Nucleus accumbens (tissue), 56 donors: ENCODE data around the gene COL27A1.

Source experiments
- DNase-seq, 56 donors: peaks; one replicate each; lab custom pipeline; 2025; lab: John Stamatoyannopoulos, UW

The COL27A1 gene

GRCh38 chr9:114216976-114217375 lies 61.6 kb downstream of the COL27A1 start:
- DNase-seq: no peak

DNA sequence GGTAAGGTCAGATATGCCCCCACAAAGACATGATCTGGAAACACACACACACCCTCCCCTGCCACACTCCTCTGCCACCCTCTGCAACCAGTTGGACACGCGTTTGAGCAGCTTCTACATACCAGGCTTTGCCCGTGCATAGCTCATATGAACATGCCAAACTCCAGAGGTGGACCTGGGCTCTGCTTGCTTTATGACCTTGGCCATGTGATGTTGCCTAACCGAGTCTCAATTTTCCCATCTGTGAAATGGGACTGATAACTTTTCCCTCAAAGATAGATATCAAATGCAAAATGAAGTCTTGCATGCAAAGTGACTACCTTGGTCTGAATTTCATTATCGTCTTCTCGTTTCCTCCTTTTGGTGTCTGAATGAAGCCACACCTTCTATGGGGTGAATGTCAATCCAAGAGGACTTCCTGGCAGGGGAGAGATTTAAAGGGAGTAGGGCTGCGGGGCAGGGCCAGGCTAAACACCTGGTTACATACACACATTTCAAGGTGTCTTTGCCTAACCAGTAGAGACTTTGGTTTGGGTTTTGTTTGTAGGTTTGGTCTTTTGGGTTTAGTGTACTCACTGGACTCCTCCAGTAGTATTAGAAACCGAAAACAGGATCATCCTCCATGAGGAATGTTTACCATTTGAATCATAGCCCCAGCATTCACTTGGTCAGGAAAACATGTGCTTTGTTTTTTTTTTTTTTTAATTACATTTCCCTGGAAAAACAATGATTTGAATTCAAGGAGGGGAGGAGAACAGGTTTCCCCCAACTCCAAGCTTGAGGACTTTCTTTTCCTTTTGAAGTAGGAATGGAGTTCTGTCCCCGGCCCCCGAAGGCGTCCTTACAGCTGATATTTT lies 63.2 kb downstream of the COL27A1 start:
- no peak for DNase-seq

- no peak for DNase-seq
Measured at GRCh38 chr9:114220061-114220541, 64.8 kb downstream of the COL27A1 start.

DNA sequence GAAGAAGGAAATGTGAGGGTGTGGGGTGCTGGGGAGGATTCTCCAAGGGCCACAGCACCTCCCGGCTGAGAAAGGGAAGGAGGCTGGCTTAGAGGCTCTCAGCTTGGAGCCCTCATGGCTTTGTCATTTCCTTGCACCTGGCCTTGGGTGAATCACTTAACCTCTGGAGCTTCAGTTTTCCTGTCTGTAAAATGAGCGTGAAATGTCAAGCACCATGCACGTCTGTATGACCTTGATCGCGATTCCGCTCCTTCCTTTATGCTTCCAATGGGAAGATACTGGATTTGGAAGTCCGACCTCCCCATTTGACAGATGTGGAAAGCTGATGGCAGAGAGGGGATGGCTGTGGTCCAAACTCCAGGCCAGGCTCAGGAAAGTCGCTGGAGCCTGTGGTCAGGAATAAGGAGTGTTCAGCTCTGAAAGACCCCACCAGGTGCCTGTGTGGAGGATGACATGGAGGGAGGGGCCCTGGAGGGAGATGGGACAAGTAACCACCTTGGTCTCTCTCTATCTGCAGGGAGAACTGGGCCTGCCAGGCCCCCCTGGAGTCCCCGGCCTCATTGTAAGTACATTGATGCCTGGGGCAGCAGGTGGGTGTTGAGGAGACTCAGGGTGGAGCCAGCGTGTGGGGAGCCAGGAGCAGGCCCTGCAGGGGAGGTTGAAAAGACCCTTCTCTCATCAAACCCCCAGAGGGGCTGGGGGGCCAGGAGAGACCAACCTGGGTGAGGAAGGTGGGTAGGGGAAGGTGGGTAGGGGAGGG lies 66.5 kb downstream of the COL27A1 start:
- no peak for DNase-seq

DNA sequence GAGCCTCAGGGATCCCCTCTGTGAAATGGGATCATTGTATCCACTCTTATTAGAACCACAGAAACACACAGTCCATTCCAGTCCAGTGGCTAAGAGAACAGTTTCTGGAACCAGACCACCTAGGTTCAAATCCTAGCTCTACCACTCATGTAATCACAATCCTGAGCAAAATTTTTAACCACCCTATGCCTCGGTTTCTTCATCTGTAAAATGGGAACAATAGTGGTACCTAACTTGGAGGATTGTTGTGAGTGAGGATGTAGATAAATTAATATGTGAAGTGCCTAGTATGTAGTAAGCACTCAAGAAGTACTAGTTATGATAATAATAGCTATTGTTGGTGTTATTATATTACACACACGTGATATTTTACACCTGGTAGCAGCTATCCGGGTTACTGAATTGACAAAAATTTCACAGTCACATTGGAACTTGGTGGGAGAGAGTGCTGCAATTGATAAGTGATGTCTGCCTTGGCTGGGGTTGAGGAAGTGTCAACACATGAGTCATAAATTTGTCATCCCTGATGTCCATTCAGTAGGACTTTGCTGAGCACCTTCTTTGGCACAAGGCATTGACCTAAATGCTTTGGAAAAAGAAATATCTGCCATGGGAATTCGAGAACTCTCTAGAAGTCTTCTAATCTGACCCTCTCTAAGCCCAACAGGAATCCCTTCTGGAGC lies 68.4 kb downstream of the COL27A1 start:
- no peak for DNase-seq

DNA sequence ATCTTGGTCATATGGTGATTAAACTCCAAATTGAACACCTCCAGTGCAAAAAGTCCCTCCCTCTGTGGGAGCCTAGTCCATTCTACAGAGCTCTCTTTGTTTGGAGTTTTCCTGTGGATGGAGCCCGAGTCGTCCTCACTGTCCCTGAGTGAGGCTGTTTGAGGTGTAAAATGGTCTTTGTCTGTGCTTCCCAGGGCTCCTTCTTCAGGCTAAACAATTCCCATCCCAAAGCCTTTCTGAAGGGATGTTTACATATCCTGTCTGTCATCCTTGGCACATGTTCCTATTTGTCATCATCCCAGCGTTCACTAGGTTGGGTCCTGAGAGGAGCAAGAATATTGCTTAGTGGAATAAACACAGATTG lies 68.9 kb downstream of the COL27A1 start:
- no peak for DNase-seq

DNA sequence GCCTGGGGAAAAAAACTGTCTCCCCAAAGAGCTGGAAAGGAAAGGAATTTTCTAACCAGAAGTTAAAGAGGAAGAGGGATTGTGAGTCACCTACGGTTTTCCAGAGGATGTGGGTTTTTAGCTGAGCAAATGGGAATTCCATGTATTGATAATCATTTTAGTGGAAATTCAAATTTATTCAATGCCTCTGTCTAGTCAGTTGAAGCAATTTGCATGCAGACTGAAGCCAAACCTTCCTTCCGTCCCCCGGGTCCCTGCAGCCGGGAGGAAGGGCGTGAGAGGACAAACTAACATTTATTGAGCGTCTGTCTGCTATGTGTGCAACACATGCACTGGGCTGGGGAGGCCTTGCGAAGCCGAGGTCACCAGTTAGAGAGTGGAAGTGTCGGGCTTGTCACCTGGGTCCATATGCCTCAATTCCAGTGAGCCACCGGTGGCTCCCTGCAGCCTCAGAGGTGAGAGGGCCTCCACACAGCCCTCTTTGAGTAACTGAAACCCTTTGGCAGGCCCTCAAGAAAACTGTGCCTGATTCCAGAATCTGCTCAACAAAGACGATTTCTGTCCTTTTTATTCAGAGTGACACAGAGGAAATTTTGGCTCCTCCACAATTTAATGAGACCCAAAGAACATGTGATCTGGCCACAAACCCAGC lies 70.3 kb downstream of the COL27A1 start:
- DNase-seq: no peak

DNA sequence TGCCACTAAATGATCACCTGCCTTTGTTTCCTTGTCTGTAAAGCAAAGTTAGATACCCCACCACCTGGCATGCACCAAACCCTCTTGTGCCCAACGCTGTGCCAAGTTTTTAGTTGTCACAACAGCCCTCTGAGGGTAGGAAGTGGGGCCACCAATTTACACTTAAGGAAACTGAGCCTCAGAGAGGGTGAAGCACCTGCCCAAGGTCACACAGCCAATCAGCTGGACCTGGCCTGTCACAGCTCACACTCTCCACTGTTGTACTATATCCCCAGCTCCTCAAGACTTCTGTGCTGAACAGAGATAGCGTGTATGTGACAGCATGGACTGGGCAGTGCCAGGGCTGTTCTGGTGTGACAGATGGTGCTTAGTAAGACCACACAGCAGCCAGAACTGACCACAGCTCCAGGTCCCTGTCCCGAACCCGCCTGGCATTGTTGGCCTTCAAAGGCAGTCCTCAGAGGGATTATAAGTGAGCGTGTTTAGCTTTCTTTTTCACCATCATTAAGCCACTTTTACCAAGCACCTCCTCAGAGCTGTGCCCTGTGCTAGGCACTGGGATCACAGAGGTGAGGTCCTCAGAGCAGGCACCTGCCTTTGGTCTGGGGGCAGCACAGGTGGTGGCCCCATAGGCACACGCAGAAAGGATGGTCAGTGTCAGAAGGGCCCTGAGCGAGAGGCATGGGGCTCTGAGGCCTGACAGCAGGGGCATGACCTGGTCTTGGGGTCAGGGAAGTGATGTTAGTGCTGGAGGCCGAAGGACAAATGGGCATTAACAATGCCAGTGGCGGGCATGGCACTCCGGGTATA lies 71.1 kb downstream of the COL27A1 start:
- DNase-seq: no peak

DNA sequence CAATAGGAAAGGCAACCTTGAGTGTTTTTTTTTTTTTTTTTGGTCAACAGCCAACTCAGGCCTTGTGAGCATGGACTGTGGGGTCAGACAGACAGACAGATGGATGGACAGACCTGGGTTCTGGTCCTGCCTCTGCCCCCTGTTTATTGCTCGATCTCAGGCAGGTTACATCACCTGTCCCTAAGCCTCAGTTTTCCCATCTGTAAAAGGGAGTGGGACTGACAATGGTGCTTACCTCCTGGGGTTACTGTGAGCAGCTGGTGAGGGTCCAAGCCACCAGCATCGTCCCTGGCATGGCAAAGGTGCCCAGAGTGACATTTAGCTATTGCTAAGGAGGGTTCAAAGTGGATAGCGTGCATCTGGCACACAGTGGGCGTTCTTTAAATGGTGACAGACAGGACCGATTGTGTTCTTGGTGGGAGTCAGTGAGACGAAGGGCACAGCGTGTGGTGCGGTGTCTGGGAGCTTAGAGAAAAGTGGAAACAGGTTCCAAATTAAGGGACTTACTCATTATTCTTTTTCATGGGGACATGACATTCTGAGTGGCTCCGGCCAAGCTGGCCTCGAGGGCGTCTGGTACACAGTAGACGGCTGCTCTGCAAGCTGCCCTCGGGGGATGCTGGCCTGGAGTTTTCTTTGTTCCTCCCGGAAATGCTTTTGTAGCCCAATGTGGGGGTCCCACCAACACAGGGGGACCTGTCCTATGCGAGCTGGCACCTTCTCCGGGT lies 72.1 kb downstream of the COL27A1 start:
- DNase-seq: no peak

- DNase-seq: peak in 1 of 56 donors; percentile 23
Measured at GRCh38 chr9:114228016-114228808, 72.9 kb downstream of the COL27A1 start.

DNA sequence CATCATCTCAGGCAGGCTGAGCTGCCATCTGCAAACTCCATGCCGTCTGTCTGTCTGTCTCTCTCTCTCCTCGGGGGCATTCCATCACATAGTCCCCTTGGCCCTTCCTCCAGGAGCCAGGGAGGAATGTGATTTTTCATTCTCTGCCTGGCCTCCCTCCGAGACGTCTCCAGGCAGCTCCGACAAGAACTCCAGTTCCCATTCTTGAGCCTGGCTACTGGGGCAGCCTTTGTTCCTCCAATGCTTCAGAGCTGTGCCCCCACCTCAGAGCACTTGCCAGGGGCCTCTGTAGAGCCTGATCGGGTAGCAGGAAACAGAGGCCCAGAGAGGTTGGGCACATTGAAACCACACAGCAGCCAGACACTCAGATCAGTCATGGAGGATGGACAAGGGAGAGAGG lies 74.0 kb downstream of the COL27A1 start:
- peak in 2 of 56 donors; percentile 13 to 14 for DNase-seq

GRCh38 chr9:114230068-114230467 lies 74.7 kb downstream of the COL27A1 start:
- no peak for DNase-seq

DNA sequence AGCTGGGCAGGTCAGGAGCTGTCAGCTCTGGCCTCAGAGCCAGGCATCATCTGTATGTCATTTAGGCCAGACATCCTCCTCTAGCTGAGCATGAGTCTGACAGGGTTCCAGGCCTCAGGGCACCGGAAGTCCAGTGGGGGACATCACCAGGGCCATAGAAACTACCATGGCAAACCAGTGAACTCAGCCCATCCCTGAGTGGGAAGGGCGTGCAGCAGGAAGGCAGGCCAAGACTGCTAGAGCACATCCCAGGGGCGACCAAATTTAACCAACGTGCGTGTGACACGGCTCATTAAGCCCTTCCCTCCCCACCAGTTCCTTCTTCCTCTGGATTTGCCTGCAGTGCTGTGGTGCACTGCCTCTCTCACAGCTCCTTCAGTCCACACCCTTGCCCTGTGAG lies 75.9 kb downstream of the COL27A1 start:
- no peak for DNase-seq

GRCh38 chr9:114231719-114232449 lies 76.5 kb downstream of the COL27A1 start:
- DNase-seq: no peak

DNA sequence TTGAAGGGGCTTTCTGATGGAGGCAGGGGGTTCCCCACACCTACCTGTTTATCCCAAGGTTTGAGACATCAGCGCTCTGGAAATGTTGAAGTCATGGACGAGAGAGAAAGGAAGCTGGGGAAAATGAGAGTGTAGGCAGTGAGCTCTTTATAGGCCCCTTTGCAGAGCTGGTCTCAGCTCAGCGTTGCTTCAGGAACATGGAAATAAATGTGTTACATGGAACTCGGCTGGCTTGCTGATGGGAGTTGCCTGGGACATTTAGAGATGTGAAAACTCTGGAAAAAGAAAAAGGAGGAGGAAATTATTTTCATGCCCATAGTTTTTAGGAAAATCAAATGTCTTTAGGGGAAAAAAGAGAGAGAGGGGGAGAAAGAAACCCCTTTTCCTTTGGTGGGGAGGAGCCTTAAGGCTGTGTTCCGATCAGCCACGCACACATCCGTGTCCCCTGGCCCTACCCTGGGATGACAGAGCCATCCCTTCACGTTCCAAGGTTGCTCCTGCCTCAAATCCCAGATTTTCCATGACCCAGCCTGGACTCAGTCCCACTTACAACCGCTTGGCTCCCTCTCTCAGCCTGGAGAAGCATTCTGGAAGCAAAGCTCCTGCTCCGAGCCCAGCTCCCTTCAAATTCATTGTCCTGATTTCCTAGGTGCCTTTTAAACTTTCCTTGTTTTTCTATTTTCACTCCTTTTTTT lies 78.3 kb downstream of the COL27A1 start:
- no peak for DNase-seq

DNA sequence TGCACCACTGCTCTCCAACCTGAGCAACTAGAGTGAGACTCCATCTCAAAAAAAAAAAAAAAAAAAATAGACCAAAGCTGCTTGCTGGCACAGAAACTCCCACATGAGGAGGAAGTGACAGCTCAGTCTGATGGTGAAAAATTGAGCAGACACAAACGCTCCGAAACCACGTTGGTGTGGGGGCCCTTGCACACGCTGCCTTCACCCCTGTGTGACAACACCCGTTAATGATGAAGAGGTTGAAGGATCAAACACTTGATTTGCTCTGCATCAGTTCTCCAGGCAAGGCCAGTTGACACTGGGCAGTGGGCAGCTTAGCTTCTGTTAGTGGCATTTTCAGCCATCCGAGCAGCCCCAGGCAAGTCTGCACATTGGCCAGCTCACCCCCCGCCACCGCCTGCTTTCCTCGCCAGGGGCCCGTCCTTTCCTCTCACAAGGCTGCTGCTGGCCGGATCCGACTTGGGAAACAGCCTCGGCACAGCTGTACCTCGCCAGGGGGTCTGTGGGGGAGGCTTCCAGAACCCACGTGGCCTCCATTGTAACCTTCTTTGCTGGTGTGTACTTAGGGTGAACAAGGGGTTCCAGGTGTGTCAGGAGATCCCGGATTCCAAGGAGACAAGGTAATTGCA lies 79.8 kb downstream of the COL27A1 start:
- DNase-seq: peak in 7 of 56 donors; percentile 7 to 27 (median 14)
